ENCODE measurements around the gene EPM2AIP1.
"Not testable (repeated sequence)": the region's sequence is repeated elsewhere in the genome, so short reads cannot be mapped to it uniquely, and the experiment has no call there.

The EPM2AIP1 gene

DNA sequence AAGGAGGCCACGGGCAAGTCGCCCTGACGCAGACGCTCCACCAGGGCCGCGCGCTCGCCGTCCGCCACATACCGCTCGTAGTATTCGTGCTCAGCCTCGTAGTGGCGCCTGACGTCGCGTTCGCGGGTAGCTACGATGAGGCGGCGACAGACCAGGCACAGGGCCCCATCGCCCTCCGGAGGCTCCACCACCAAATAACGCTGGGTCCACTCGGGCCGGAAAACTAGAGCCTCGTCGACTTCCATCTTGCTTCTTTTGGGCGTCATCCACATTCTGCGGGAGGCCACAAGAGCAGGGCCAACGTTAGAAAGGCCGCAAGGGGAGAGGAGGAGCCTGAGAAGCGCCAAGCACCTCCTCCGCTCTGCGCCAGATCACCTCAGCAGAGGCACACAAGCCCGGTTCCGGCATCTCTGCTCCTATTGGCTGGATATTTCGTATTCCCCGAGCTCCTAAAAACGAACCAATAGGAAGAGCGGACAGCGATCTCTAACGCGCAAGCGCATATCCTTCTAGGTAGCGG, at the start of gene EPM2AIP1:
Gene EPM2AIP1, minus strand, starts transcription at position 326 of the 520 bp plus-strand sequence. Its CDS starts 54 bp downstream, at position 272.
- Mint-ChIP-seq H3K27ac (no peak within 1 kb of the TSS), H3K36me3 (peaks cover 17% of the 10 kb centered on the region), H3K27me3 (no peaks in the 10 kb centered on the region), H3K4me3 (no peak within 1 kb of the TSS), H3K4me1 (peaks cover 23% of the 10 kb centered on the region), H3K9me3 (no peaks in the 10 kb centered on the region)
- ATAC-seq (ENCODE audit: low read depth) (peak; percentile 74), DNase-seq (ENCODE audit: low spot score in 2 of 2) (peak; percentile 91 to 98)

- H3K36me3 Mint-ChIP-seq: peaks cover 25% of the 10 kb centered on the region
- ATAC-seq (ENCODE audit: low read depth); H3K27me3 Mint-ChIP-seq; H3K4me1 Mint-ChIP-seq; H3K27ac Mint-ChIP-seq; DNase-seq (ENCODE audit: low spot score in 2 of 2); H3K4me3 Mint-ChIP-seq; H3K9me3 Mint-ChIP-seq: not testable (repeated sequence)
These were observed 49.8 kb upstream of the EPM2AIP1 start for GRCh38 chr3:37042712-37043111.

GRCh38 chr3:37041546-37042195, 48.7 kb upstream of the EPM2AIP1 start:
- ATAC-seq (ENCODE audit: low read depth) (no peak), DNase-seq (ENCODE audit: low spot score in 2 of 2) (no peak)
- no peaks in the 10 kb centered on the region for H3K4me1 Mint-ChIP-seq
- H3K27ac Mint-ChIP-seq: no peak overlapping the region
- H3K9me3 Mint-ChIP-seq: no peaks in the 10 kb centered on the region
- no peak overlapping the region for H3K4me3 Mint-ChIP-seq
- no peaks in the 10 kb centered on the region for H3K27me3 Mint-ChIP-seq
- H3K36me3 Mint-ChIP-seq: peaks cover 25% of the 10 kb centered on the region

DNA sequence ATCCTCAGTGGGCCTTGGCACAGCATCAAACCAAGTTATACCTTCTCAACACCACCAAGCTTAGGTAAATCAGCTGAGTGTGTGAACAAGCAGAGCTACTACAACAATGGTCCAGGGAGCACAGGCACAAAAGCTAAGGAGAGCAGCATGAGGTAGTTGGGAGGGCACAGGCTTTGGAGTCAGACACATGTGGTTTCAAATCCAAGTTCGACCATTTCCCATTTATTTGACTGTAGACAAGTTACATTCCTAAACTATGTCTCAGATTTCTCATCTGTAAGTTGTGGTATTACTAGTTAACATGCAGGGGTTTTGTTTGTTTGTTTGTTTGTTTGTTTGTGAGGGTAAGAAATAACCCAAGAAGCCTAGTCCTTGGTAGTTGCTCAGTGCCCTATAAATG, 47.3 kb upstream of the EPM2AIP1 start:
- H3K27ac Mint-ChIP-seq: no peak overlapping the region
- ATAC-seq (ENCODE audit: low read depth): no peak
- H3K4me3 Mint-ChIP-seq: no peak overlapping the region
- no peaks in the 10 kb centered on the region for H3K27me3 Mint-ChIP-seq
- no peaks in the 10 kb centered on the region for H3K9me3 Mint-ChIP-seq
- DNase-seq (ENCODE audit: low spot score in 2 of 2): no peak
- peaks cover 35% of the 10 kb centered on the region for H3K36me3 Mint-ChIP-seq
- H3K4me1 Mint-ChIP-seq: no peaks in the 10 kb centered on the region

DNA sequence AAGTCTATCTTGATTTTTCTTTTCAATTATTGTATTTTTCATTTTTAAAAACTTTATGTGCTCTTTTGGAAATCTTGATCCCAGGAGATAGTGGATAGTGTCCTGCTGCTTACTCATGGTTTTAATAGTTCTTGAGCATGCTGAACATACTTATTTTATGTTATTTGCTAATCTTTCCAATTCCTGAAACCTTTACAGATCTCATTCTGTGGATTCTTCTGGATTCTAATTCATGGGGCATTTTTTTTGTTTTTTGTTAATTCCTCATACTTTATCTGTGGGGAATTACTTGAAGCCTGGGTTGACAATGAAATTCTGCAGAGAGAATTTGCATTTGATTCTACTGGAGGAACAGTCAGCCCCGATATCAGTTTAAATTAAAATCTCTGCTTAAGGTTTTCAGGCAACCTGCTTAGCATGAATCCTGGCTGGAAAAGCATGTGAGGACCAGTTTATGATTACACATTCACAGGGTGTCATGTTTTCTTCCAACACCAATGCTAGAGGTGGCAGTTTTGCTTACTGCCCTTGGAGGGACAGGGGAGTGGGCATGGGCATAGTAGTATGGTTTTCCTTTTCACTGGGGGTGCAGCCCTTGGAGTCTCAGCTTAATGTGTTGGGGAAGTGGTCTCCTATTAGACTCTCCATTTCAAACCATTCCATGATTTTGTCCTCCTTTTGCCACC, 46.4 kb upstream of the EPM2AIP1 start:
- H3K27ac Mint-ChIP-seq: no peak overlapping the region
- H3K36me3 Mint-ChIP-seq: peaks cover 37% of the 10 kb centered on the region
- H3K4me3 Mint-ChIP-seq: no peak overlapping the region
- DNase-seq (ENCODE audit: low spot score in 2 of 2) (no peak), ATAC-seq (ENCODE audit: low read depth) (no peak)
- H3K4me1 Mint-ChIP-seq: no peaks in the 10 kb centered on the region
- H3K9me3 Mint-ChIP-seq: no peaks in the 10 kb centered on the region
- no peaks in the 10 kb centered on the region for H3K27me3 Mint-ChIP-seq

- H3K27ac Mint-ChIP-seq: no peak overlapping the region
- DNase-seq (ENCODE audit: low spot score in 2 of 2) (no peak), ATAC-seq (ENCODE audit: low read depth) (no peak)
- peaks cover 3% of the 10 kb centered on the region for H3K4me1 Mint-ChIP-seq
- no peak overlapping the region for H3K4me3 Mint-ChIP-seq
- no peaks in the 10 kb centered on the region for H3K27me3 Mint-ChIP-seq
- peaks cover 44% of the 10 kb centered on the region for H3K36me3 Mint-ChIP-seq
- H3K9me3 Mint-ChIP-seq: no peaks in the 10 kb centered on the region
These were observed 44.4 kb upstream of the EPM2AIP1 start for GRCh38 chr3:37037352-37037751.

DNA sequence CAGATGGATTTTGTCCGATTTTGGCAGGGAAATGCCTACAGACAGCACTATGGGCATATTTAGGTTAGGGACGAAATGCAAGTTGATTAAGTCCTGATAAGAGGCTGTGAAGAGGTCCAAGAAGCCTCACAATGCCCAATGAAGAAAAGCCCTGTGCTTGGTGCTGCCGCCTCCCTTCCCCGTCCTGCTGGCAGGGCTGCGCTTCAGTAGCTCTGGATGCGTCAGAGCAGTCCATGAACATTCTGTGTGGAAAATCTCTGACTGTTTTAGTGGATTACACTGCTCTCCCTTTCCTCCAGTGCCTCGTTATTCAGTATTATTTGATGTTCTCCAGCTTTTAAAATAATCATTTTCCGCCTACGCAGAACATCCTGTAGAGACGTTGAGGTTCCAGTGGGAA, 40.0 kb upstream of the EPM2AIP1 start:
- no peak overlapping the region for H3K4me3 Mint-ChIP-seq
- DNase-seq (ENCODE audit: low spot score in 2 of 2): no peak
- no peaks in the 10 kb centered on the region for H3K27me3 Mint-ChIP-seq
- no peak overlapping the region for H3K27ac Mint-ChIP-seq
- H3K9me3 Mint-ChIP-seq: no peaks in the 10 kb centered on the region
- H3K4me1 Mint-ChIP-seq: peaks cover 4% of the 10 kb centered on the region
- H3K36me3 Mint-ChIP-seq: peaks cover 36% of the 10 kb centered on the region
- ATAC-seq (ENCODE audit: low read depth): no peak

GRCh38 chr3:37031096-37031682, 38.3 kb upstream of the EPM2AIP1 start:
- ATAC-seq (ENCODE audit: low read depth) (no peak), DNase-seq (ENCODE audit: low spot score in 2 of 2) (no peak)
- H3K9me3 Mint-ChIP-seq: no peaks in the 10 kb centered on the region
- H3K27me3 Mint-ChIP-seq: no peaks in the 10 kb centered on the region
- no peak overlapping the region for H3K4me3 Mint-ChIP-seq
- no peak overlapping the region for H3K27ac Mint-ChIP-seq
- peaks cover 32% of the 10 kb centered on the region for H3K36me3 Mint-ChIP-seq
- H3K4me1 Mint-ChIP-seq: peaks cover 4% of the 10 kb centered on the region

DNA sequence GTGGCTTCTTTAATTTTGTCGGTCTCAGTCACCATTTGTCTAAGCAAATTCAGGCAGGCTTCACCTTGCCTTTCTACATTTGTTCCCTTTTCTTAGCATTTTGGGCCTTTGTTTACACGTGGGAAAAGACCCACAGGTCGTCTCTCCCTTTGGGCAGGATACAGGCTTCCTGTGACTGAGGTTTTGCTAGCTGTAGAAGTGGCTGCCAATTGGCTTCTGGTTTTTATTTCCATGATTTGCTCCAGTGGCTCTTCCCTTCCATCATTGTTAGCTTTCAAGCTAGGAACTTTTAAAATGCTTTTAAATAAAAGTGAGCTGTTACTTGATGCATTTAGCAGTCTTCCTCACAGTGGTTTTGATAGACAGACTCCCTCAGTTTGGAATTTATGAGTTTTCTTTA, 37.7 kb upstream of the EPM2AIP1 start:
- H3K4me3 Mint-ChIP-seq: no peak overlapping the region
- ATAC-seq (ENCODE audit: low read depth) (no peak), DNase-seq (ENCODE audit: low spot score in 2 of 2) (no peak)
- H3K27me3 Mint-ChIP-seq: no peaks in the 10 kb centered on the region
- no peaks in the 10 kb centered on the region for H3K9me3 Mint-ChIP-seq
- H3K36me3 Mint-ChIP-seq: peaks cover 30% of the 10 kb centered on the region
- H3K4me1 Mint-ChIP-seq: peaks cover 4% of the 10 kb centered on the region
- H3K27ac Mint-ChIP-seq: no peak overlapping the region

DNA sequence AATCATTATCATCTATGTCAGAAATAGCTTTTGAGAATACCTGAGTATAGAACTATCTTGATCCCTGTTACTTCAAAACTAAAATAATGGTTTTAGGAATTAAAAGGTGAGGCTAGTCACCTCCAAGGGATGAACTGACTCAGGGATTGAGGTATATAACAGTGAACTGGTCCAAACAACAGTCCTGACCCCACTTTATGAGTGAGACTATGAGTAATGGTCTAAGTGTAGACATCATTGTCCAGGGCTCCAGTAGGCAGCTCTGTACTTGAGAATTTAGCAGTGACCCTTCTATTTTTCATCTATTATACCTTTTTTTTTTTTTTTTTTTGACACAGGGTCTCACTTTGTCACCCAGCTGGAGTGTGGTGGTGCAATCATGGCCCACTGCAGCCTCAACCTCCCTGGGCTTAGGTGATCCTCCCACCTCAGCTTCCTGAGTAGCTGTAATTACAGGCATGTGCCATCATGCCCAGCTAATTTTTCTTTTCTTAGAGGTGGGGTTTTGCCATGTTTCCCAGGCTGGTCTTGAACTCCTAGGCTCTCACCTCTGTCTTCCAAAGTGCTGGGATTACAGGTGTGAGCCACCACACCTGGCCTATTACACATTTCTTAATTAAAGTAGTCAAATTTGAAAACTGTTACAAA, 36.7 kb upstream of the EPM2AIP1 start:
- DNase-seq (ENCODE audit: low spot score in 2 of 2): no peak
- no peaks in the 10 kb centered on the region for H3K9me3 Mint-ChIP-seq
- H3K27me3 Mint-ChIP-seq: no peaks in the 10 kb centered on the region
- peaks cover 24% of the 10 kb centered on the region for H3K36me3 Mint-ChIP-seq
- ATAC-seq (ENCODE audit: low read depth): no peak
- no peak overlapping the region for H3K27ac Mint-ChIP-seq
- H3K4me1 Mint-ChIP-seq: peaks cover 7% of the 10 kb centered on the region
- no peak overlapping the region for H3K4me3 Mint-ChIP-seq

GRCh38 chr3:37029111-37029510, 36.2 kb upstream of the EPM2AIP1 start:
- H3K36me3 Mint-ChIP-seq: peaks cover 22% of the 10 kb centered on the region
- DNase-seq (ENCODE audit: low spot score in 2 of 2): no peak
- H3K27ac Mint-ChIP-seq: no peak overlapping the region
- peaks cover 13% of the 10 kb centered on the region for H3K4me1 Mint-ChIP-seq
- no peak for ATAC-seq (ENCODE audit: low read depth)
- no peaks in the 10 kb centered on the region for H3K9me3 Mint-ChIP-seq
- H3K4me3 Mint-ChIP-seq: no peak overlapping the region
- no peaks in the 10 kb centered on the region for H3K27me3 Mint-ChIP-seq

DNA sequence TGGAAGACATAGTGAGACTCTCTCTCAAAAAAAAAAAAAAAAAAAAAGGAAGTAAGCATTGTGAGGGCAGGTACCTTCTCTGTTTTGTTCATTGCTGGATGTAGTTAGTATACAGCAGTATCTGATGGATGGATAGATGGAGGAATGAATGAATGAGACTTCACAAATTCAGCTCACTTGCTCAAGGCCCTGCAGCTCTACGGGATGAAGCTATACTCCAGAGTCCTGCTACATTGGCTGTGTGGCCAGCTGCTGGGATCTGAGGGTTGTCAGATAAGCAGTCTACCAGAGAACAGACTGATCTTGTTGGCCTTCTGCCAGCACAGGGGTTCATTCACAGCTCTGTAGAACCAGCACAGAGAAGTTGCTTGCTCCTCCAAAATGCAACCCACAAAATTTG, 35.4 kb upstream of the EPM2AIP1 start:
- no peak for DNase-seq (ENCODE audit: low spot score in 2 of 2)
- ATAC-seq (ENCODE audit: low read depth): no peak
- Mint-ChIP-seq H3K27ac (no peak overlapping the region), H3K36me3 (peaks cover 20% of the 10 kb centered on the region), H3K27me3 (no peaks in the 10 kb centered on the region), H3K4me3 (no peak overlapping the region), H3K9me3 (no peaks in the 10 kb centered on the region), H3K4me1 (peaks cover 13% of the 10 kb centered on the region)

GRCh38 chr3:37026851-37027250, 33.9 kb upstream of the EPM2AIP1 start:
- Mint-ChIP-seq H3K4me3 (no peak overlapping the region), H3K9me3 (no peaks in the 10 kb centered on the region), H3K27ac (no peak overlapping the region), H3K36me3 (peaks cover 24% of the 10 kb centered on the region), H3K4me1 (peaks cover 9% of the 10 kb centered on the region), H3K27me3 (no peaks in the 10 kb centered on the region)
- ATAC-seq (ENCODE audit: low read depth) (no peak), DNase-seq (ENCODE audit: low spot score in 2 of 2) (no peak)
